HEK293 (cell line): ENCODE measurements around the gene HSD17B12.

ENCODE experiments used
- SP7 ChIP-seq: fragments of 450-650 bp; formaldehyde crosslinking; IDR thresholded peaks from 2 replicates; pipeline ENCODE4 v1.5.1; 2016; ENCODE audit warnings: missing biosample characterization, missing genetic modification characterization
- TRIM28 ChIP-seq: IDR thresholded peaks from 2 replicates; pipeline ENCODE4 v1.6.1; 2011; ENCODE audit warnings: low read length, control low read depth, borderline replicate concordance
- ZNF10 ChIP-seq: fragments of 450-650 bp; formaldehyde crosslinking; IDR thresholded peaks from 2 replicates; pipeline ENCODE4 v1.5.1; 2017; ENCODE audit warnings: missing biosample characterization, missing genetic modification characterization
- ZNF146 ChIP-seq: fragments of 450-650 bp; formaldehyde crosslinking; IDR thresholded peaks from 2 replicates; pipeline ENCODE4 v1.5.1; 2016; ENCODE audit warnings: missing biosample characterization, missing genetic modification characterization
- ZNF184 ChIP-seq: fragments of 450-650 bp; IDR thresholded peaks from 2 replicates; pipeline ENCODE4 v1.5.1; 2018; ENCODE audit warnings: missing biosample characterization, mild to moderate bottlenecking, missing genetic modification characterization
- ZNF24 ChIP-seq: fragments of 450-650 bp; formaldehyde crosslinking; IDR thresholded peaks from 2 replicates; pipeline ENCODE4 v1.5.1; 2016; ENCODE audit warnings: missing biosample characterization, missing genetic modification characterization
- ZNF302 ChIP-seq: fragments of 450-650 bp; formaldehyde crosslinking; IDR thresholded peaks from 2 replicates; pipeline ENCODE4 v1.5.1; 2016; ENCODE audit warnings: missing biosample characterization, missing genetic modification characterization, low read depth
- ZNF311 ChIP-seq: fragments of 450-650 bp; formaldehyde crosslinking; IDR thresholded peaks from 2 replicates; pipeline ENCODE4 v1.5.1; 2017; ENCODE audit warnings: missing biosample characterization, missing genetic modification characterization, borderline replicate concordance
- ZNF324 ChIP-seq: fragments of 450-650 bp; formaldehyde crosslinking; IDR thresholded peaks from 2 replicates; pipeline ENCODE4 v1.5.1; 2016; ENCODE audit warnings: missing biosample characterization, missing genetic modification characterization
- ZNF394 ChIP-seq: fragments of 450-650 bp; formaldehyde crosslinking; IDR thresholded peaks from 2 replicates; pipeline ENCODE4 v1.5.1; 2016; ENCODE audit warnings: missing biosample characterization, missing genetic modification characterization, mild to moderate bottlenecking, moderate library complexity, borderline replicate concordance
- ZNF501 ChIP-seq: fragments of 450-650 bp; formaldehyde crosslinking; IDR thresholded peaks from 2 replicates; pipeline ENCODE4 v1.5.1; 2016; ENCODE audit warnings: missing biosample characterization, missing genetic modification characterization
- ZNF530 ChIP-seq: fragments of 450-650 bp; formaldehyde crosslinking; IDR thresholded peaks from 2 replicates; pipeline ENCODE4 v1.5.1; 2016; ENCODE audit warnings: low read depth, missing biosample characterization, missing genetic modification characterization
- ZNF596 ChIP-seq: fragments of 450-650 bp; IDR thresholded peaks from 2 replicates; pipeline ENCODE4 v1.5.0; 2018; ENCODE audit warnings: missing biosample characterization, mild to moderate bottlenecking, missing genetic modification characterization, moderate library complexity
- TF ChIP-seq, protein P1 (sequence below): fragments of 450-650 bp; formaldehyde crosslinking; IDR thresholded peaks from 2 replicates; pipeline ENCODE4 v1.5.1; 2016; ENCODE audit warnings: missing biosample characterization, missing genetic modification characterization
- TF ChIP-seq, protein P2 (sequence below): fragments of 450-650 bp; formaldehyde crosslinking; IDR thresholded peaks from 2 replicates; pipeline ENCODE4; 2016; ENCODE audit warnings: missing biosample characterization, missing genetic modification characterization
- TF ChIP-seq, protein P3 (sequence below): fragments of 450-650 bp; formaldehyde crosslinking; IDR thresholded peaks from 2 replicates; pipeline ENCODE4 v1.5.1; 2017; ENCODE audit warnings: missing biosample characterization, missing genetic modification characterization
- TF ChIP-seq, protein P4 (sequence below): fragments of 450-650 bp; formaldehyde crosslinking; conservative IDR thresholded peaks from 2 replicates; pipeline ENCODE4 v1.5.1; 2016; ENCODE audit warnings: low read depth, missing biosample characterization, missing genetic modification characterization
- TF ChIP-seq, protein P5 (sequence below): fragments of 450-650 bp; formaldehyde crosslinking; IDR thresholded peaks from 2 replicates; pipeline ENCODE4 v1.5.1; 2016; ENCODE audit warnings: missing biosample characterization, missing genetic modification characterization
- TF ChIP-seq, protein P6 (sequence below): sonication (generic); formaldehyde crosslinking; IDR thresholded peaks from 2 replicates; pipeline ENCODE4 v1.8.1; 2022; ENCODE audit warnings: mild to moderate bottlenecking, moderate library complexity, missing genetic modification reagents
- TF ChIP-seq, protein P7 (sequence below): IDR thresholded peaks from 2 replicates; pipeline ENCODE4 v1.6.1; 2011; ENCODE audit warnings: mild to moderate bottlenecking, low read depth, low read length, borderline replicate concordance
- TF ChIP-seq, protein P8 (sequence below): fragments of 450-650 bp; formaldehyde crosslinking; IDR thresholded peaks from 2 replicates; pipeline ENCODE4 v1.5.0; 2017; ENCODE audit warnings: missing biosample characterization, missing genetic modification characterization, borderline replicate concordance

HSD17B12 gene

DNA sequence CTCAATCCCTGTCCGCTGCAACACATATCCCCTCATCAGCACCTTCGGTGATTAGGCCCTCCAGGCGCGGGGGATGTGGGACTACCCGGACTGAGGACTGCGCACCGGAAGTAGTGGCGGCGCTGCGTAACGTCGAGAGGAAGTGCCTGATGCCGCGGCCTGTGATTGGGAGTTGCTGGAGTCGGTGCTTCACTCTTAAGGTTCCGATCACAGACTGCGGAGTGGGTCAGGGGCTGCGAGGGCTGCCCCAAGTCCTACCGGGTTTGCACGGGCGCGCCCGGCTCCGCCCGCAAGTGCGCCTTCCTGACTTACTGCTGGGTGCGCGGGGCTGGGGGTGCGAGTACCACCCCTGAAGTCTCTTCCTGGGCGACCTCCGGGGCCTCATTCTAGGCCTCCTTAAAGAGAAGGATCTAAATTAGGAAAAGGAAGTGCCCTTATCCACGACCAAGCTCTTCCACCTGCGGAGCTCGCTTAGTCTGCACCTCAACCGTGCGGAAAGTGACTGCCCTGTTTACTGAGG, 200.2 kb downstream of the HSD17B12 start, which contains the start of gene ALKBH3 (continued):
- TF ChIP-seq, protein P1, sequence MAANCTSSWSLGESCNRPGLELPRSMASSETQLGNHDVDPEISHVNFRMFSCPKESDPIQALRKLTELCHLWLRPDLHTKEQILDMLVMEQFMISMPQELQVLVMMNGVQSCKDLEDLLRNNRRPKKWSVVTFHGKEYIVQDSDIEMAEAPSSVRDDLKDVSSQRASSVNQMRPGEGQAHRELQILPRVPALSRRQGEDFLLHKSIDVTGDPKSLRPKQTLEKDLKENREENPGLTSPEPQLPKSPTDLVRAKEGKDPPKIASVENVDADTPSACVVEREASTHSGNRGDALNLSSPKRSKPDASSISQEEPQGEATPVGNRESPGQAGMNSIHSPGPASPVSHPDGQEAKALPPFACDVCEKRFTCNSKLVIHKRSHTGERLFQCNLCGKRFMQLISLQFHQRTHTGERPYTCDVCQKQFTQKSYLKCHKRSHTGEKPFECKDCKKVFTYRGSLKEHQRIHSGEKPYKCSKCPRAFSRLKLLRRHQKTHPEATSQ (tag by site-specific recombination): peak; percentile 17; the same call in 1 of the 2 replicates
- TF ChIP-seq SP7 (tag by site-specific recombination) (peak; percentile 82), ZNF530 (tag by site-specific recombination) (no peak), ZNF311 (tag by site-specific recombination) (no peak), ZNF324 (tag by site-specific recombination) (peak; percentile 89), ZNF10 (tag by site-specific recombination) (no peak), ZNF501 (tag by site-specific recombination) (peak; percentile 97), ZNF302 (no peak), ZNF184 (tag by site-specific recombination) (no peak), ZNF146 (tag by site-specific recombination) (peak; percentile 51), ZNF394 (peak; percentile 64; the same call in 1 of the 2 replicates), ZNF24 (peak; percentile 88), ZNF596 (tag by site-specific recombination) (no peak), TRIM28 (peak; percentile 88; the same call in 1 of the 2 replicates)
- TF ChIP-seq, protein P2, sequence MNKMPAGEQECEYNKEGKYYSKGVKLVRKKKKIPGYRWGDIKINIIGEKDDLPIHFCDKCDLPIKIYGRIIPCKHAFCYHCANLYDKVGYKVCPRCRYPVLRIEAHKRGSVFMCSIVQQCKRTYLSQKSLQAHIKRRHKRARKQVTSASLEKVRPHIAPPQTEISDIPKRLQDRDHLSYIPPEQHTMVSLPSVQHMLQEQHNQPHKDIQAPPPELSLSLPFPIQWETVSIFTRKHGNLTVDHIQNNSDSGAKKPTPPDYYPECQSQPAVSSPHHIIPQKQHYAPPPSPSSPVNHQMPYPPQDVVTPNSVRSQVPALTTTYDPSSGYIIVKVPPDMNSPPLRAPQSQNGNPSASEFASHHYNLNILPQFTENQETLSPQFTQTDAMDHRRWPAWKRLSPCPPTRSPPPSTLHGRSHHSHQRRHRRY (tag by site-specific recombination): no peak
- TF ChIP-seq, protein P3, sequence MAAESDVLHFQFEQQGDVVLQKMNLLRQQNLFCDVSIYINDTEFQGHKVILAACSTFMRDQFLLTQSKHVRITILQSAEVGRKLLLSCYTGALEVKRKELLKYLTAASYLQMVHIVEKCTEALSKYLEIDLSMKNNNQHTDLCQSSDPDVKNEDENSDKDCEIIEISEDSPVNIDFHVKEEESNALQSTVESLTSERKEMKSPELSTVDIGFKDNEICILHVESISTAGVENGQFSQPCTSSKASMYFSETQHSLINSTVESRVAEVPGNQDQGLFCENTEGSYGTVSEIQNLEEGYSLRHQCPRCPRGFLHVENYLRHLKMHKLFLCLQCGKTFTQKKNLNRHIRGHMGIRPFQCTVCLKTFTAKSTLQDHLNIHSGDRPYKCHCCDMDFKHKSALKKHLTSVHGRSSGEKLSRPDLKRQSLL (tag by site-specific recombination): 0 out of 2 replicates have a peak, but pooled peaks have one; percentile 44
- TF ChIP-seq, protein P4, sequence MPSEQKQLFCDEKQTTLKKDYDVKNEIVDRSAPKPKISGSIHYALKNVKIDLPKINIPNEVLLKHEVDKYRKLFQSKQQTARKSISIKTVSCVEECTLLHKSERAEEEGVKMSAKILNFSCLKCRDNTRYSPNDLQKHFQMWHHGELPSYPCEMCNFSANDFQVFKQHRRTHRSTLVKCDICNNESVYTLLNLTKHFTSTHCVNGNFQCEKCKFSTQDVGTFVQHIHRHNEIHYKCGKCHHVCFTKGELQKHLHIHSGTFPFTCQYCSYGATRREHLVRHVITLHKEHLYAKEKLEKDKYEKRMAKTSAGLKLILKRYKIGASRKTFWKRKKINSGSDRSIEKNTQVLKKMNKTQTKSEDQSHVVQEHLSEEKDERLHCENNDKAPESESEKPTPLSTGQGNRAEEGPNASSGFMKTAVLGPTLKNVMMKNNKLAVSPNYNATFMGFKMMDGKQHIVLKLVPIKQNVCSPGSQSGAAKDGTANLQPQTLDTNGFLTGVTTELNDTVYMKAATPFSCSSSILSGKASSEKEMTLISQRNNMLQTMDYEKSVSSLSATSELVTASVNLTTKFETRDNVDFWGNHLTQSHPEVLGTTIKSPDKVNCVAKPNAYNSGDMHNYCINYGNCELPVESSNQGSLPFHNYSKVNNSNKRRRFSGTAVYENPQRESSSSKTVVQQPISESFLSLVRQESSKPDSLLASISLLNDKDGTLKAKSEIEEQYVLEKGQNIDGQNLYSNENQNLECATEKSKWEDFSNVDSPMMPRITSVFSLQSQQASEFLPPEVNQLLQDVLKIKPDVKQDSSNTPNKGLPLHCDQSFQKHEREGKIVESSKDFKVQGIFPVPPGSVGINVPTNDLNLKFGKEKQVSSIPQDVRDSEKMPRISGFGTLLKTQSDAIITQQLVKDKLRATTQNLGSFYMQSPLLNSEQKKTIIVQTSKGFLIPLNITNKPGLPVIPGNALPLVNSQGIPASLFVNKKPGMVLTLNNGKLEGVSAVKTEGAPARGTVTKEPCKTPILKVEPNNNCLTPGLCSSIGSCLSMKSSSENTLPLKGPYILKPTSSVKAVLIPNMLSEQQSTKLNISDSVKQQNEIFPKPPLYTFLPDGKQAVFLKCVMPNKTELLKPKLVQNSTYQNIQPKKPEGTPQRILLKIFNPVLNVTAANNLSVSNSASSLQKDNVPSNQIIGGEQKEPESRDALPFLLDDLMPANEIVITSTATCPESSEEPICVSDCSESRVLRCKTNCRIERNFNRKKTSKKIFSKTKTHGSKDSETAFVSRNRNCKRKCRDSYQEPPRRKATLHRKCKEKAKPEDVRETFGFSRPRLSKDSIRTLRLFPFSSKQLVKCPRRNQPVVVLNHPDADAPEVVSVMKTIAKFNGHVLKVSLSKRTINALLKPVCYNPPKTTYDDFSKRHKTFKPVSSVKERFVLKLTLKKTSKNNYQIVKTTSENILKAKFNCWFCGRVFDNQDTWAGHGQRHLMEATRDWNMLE (tag by site-specific recombination): peak; percentile 100
- TF ChIP-seq, protein P5, sequence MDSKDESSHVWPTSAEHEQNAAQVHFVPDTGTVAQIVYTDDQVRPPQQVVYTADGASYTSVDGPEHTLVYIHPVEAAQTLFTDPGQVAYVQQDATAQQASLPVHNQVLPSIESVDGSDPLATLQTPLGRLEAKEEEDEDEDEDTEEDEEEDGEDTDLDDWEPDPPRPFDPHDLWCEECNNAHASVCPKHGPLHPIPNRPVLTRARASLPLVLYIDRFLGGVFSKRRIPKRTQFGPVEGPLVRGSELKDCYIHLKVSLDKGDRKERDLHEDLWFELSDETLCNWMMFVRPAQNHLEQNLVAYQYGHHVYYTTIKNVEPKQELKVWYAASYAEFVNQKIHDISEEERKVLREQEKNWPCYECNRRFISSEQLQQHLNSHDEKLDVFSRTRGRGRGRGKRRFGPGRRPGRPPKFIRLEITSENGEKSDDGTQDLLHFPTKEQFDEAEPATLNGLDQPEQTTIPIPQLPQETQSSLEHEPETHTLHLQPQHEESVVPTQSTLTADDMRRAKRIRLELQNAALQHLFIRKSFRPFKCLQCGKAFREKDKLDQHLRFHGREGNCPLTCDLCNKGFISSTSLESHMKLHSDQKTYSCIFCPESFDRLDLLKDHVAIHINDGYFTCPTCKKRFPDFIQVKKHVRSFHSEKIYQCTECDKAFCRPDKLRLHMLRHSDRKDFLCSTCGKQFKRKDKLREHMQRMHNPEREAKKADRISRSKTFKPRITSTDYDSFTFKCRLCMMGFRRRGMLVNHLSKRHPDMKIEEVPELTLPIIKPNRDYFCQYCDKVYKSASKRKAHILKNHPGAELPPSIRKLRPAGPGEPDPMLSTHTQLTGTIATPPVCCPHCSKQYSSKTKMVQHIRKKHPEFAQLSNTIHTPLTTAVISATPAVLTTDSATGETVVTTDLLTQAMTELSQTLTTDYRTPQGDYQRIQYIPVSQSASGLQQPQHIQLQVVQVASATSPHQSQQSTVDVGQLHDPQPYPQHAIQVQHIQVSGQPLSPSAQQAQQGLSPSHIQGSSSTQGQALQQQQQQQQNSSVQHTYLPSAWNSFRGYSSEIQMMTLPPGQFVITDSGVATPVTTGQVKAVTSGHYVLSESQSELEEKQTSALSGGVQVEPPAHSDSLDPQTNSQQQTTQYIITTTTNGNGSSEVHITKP (tag by site-specific recombination): peak; percentile 32; the same call in 1 of the 2 replicates
- TF ChIP-seq, protein P6, sequence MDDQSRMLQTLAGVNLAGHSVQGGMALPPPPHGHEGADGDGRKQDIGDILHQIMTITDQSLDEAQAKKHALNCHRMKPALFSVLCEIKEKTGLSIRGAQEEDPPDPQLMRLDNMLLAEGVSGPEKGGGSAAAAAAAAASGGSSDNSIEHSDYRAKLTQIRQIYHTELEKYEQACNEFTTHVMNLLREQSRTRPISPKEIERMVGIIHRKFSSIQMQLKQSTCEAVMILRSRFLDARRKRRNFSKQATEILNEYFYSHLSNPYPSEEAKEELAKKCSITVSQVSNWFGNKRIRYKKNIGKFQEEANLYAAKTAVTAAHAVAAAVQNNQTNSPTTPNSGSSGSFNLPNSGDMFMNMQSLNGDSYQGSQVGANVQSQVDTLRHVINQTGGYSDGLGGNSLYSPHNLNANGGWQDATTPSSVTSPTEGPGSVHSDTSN: peak; percentile 86; the same call in 1 of the 2 replicates
- TF ChIP-seq, protein P7, sequence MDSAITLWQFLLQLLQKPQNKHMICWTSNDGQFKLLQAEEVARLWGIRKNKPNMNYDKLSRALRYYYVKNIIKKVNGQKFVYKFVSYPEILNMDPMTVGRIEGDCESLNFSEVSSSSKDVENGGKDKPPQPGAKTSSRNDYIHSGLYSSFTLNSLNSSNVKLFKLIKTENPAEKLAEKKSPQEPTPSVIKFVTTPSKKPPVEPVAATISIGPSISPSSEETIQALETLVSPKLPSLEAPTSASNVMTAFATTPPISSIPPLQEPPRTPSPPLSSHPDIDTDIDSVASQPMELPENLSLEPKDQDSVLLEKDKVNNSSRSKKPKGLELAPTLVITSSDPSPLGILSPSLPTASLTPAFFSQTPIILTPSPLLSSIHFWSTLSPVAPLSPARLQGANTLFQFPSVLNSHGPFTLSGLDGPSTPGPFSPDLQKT: no peak
- TF ChIP-seq, protein P8, sequence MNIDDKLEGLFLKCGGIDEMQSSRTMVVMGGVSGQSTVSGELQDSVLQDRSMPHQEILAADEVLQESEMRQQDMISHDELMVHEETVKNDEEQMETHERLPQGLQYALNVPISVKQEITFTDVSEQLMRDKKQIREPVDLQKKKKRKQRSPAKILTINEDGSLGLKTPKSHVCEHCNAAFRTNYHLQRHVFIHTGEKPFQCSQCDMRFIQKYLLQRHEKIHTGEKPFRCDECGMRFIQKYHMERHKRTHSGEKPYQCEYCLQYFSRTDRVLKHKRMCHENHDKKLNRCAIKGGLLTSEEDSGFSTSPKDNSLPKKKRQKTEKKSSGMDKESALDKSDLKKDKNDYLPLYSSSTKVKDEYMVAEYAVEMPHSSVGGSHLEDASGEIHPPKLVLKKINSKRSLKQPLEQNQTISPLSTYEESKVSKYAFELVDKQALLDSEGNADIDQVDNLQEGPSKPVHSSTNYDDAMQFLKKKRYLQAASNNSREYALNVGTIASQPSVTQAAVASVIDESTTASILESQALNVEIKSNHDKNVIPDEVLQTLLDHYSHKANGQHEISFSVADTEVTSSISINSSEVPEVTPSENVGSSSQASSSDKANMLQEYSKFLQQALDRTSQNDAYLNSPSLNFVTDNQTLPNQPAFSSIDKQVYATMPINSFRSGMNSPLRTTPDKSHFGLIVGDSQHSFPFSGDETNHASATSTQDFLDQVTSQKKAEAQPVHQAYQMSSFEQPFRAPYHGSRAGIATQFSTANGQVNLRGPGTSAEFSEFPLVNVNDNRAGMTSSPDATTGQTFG (tag by site-specific recombination): no peak
